NCI-H1048 (cell line): ENCODE results near the gene SLC44A1.

Experiments
- DNase-seq: peaks from one replicate; lab custom pipeline; 2025; lab: John Stamatoyannopoulos, UW

SLC44A1 gene

DNA sequence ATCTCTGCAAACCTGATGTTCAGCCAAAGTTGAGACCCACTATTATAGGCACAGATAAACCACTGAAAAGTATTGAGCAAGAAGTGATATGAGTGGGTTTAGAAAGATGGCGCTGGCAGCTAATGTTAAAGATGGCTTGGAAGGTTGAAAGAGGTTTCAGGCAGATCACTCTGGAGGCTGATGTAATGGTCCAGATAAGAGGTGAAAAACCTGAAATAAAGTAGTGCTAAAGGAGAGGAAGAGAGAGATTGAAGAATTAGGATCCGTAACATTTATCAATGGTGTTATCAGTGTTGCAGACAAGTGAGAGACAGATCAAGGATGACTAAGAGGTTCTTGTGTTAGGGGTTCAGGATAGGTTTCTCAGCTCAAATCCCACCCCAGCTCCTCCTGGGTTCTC lies 58.3 kb downstream of the SLC44A1 start:
- no peak for DNase-seq

DNA sequence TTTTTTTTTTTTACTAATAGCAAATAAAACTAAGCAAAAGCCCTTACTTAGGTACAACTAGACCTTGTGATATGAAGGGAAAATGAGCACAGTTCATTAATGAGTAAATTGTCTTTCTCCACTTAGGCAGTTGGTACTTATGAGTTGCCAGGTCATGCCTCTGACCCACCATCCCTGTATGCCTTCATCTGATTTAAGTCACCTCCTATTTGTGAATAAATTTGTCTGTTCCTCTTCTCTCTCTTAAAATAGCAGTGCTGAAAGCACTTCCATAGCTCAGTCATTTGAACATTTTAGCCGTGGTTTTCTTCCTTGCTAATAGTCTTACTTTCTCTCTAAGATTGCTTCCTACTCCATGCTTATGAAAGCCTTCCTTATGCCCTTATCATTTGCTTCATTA lies 61.4 kb downstream of the SLC44A1 start:
- DNase-seq = no peak

DNA sequence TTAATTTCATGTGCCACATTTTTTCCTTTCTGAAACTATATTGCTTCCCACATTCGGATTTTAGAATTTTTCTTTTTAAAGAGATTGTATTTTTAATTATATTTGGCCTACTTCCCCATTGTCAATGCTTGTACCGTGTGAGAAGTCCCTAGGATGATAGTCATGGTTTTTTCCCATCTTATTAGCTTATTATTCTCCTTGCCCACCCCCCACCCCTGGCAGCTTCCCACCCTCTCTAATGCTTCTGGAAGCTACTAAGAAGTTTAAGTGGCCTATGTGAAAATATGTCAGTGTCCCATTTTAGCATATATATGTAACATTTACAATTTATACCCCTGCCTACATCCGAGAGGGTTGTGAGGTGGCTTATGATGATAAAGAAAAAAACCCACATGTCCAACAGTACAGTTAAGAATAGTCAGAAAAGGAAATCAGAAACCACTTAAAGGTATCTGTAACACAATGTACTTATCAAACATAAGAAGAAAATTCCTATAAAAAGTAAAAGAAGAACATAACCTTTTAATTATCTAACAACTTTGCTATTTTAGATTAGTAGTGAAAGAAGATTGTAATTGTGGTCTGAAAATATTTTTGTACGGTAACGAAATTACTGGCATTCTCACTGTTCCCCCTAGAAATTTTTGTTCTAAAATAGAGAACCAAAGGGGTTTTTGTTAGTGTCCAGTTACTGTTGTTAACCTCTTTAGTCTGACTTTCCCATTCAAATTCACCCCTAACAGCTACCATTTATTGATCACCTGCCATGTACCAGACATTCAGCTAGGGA lies 62.1 kb downstream of the SLC44A1 start:
- DNase-seq = no peak

DNA sequence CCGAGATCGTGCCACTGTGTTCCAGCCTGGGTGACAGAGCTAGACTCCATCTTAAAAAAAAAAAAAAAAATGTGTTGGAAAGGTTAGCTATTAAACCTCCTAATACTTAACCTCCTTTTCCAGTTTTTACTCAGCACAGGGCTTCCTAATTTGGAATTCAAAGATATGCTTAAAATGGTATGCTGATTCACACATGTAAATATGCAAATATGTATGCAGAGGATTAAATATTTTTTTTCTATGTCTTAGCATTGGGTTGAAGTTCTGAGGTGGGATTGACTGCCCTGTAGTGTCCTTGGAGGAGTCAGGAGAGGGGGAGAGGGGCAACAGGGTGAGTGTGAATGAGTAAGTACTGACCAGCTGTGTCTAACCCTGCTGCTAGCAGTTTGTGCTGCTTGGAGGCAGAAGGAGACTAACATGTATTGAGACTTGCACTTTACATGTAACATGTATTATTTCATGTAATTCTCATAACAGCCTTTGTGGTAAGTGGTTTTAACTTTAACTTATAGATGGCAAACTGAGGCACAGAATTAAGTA lies 63.2 kb downstream of the SLC44A1 start:
- DNase-seq = no peak

DNA sequence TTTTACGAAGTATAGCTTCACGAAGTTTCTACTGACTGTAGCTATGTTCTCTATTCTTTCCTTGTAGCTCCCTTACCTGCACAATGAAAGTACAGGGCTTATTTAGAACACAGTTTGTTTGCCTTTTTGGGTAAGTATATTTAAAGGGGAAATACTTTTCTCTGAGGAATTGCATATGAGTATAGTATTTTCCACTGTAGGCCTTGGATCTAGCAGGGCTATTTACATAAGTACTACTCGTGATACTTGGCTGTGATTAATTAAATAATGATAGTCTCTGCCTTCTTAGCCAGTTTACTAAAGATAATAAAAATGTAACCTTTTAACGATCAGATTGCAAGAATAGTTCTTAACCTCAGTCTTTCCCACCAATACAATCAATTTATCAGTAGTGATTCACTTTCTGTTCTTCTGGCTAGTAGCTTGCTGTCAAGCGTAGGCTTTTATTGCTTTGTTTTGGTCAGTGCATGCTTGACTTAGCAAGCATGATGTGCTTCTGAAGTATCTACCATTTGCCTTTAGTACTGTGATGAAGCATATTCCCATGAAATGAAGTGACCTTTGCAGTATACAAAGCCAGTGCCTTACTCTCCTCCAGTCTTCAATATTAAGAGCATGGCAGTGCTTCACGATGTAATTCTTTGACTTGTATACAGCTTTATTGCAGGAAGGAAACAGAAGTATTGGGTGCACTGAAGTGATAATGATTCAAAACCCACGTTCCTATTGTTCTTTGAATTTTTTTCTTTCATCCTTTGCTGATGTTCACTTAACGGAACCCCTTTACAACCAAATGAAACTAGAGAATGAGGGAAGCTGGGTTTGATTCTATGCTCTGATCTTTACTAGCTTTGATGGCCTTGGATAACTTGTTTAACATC lies 64.2 kb downstream of the SLC44A1 start:
- DNase-seq = no peak

DNA sequence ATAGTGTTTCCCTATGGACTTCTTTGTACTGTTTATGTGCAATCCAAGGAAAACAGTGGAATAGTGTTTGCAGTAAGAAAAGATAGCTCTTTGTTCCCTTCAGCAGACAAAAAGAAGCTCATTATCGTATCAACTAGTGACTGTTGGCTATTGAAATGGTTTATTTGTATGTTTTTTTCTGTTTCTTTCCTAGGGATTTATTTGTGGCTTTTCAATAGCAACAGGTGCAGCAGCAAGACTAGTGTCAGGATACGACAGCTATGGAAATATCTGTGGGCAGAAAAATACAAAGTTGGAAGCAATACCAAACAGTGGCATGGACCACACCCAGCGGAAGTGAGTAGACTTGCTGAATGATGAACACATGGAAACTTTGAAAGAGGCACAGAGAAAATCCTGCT lies 65.1 kb downstream of the SLC44A1 start:
- no peak for DNase-seq

DNA sequence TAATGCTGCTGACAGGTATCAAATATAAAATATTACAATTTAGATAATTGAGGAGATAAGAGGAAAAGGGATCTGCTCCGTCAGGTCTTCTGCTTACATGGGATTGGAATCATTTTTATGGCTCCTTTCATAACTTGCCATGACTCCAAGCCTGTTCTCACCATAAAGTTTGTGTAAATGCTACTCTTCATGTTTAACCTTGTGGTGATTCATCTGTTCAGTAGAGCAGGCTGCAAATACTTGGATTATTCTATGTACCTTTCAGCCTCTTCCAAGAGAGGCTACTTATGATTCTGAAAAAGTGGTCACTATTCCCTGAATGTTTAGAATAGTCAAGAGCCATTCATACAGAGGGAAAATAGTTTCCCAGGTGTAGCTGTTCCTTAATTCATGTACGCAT lies 66.9 kb downstream of the SLC44A1 start:
- no peak for DNase-seq

DNA sequence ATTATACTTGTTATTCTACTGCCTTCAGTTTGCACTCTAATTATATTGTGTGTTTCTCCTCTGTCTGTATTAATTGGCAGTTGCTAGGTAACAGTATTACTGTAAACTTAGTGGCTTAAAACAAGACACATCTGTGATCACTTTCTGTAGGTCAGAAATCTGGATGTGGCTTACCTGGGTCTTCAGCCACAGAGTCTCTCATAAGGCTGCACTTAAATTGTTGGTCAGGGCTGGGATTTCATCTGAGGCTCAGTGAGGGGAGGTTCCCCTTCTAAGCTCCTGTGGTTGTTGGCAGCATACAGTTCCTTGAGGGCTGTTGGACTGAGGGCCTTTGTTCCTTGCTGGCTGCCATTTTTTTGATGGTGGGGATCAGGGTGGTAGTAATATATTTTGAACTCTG lies 68.8 kb downstream of the SLC44A1 start:
- DNase-seq = no peak

DNA sequence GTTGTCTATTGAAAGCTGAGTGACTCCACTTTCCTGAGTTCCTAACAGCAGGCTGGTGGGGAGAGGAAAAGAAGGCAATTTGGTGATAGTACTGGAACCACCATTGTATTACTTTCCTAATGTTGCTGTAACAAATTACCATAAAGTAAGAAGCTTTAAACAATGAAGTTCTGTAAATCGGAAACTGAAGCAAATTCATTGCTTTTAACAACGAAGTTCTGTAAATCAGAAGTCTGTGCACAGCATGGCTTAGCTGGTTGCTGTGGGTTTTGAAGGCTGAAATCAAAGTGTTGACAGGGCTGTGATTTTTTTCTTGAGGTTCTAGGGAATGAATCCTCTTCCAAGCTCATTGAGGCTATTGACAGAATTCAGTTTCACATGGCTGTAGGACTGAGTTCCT lies 72.3 kb downstream of the SLC44A1 start:
- no peak for DNase-seq

DNA sequence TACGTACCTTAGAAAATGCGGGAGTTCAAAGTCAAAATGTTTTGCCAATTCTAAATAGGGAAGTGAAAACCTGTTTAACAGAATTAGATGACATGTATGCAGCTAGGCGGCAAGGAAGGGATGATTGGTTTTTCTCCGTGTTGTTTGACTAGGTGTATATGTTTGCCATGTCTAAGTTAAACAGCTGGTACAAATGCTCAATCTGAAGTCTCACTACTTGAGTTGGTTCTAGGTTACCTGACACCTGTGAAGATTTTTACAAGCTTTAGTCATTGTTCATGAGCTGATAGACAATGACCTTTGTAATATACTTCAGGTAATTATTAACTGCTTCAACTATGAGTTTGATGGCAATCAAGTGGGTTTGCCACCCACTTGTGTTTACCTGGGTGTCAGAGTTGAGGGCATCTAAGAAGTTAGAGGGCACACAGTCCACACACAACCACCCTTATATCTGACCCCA lies 74.3 kb downstream of the SLC44A1 start:
- no peak for DNase-seq

DNA sequence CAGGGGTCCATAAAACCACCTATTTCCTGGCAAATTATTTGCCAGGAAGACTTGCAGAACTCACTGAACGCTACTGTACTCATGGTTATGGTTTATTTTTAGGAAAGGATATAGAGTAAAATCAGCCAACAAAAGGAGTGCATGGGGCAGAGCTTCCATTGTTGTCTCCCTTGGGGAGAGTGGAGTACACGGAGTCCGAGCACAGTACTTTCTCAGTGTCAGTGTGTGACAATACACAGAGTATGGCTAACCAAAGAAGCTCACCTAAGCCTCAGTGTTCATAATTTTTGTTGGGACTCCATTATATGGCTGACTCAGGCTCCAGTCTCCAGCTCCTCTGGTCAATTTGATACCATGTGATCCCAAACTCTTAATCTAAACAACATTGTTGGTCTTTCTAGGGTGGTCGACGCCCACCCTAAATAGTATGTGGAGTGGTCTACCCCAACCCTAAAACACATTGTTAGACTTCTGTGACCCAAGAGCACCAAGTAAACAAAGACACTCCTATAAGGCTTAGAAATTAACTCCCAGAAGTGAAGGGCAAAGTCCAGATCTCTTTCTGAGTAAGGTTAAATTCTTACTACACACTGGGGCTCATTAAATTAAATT lies 74.9 kb downstream of the SLC44A1 start:
- no peak for DNase-seq

DNA sequence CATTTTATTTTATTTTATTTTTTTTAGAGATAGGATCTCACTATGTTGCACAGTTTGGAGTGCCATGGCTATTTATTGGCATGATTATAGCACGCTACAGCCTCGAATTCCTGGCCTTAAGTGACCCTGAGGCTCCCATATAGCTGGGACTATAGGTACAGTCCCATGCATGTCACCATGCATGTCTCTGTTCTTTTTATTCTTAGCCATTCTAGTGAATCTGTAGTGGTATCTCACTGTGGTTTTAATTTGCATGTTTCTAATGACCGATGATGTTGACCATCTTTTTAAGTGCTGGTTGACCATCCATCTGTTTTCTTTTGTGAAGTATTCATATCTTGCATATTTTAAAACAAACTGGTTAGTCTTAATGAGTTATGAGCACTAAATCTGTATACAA lies 76.1 kb downstream of the SLC44A1 start:
- DNase-seq = no peak

DNA sequence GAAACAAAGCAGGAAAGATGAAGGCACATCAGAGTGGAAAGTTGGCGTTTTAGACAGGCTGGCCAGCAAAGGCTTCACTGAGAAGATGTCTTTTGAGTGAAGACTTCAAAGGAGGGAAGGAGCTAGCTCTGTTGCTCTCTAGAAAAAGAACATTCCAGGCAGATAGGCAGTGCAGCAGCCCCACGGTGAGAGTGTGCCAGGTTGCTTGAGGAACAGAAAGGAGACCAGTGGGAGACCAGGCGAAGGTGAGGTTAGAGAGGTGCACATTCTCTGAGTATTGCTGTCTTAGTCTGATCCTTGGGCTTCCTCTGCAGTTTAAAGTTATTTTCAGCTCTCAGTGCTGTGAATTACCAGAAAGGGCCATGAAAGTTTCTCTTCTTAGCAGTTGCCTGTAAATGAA lies 83.8 kb downstream of the SLC44A1 start:
- no peak for DNase-seq

DNA sequence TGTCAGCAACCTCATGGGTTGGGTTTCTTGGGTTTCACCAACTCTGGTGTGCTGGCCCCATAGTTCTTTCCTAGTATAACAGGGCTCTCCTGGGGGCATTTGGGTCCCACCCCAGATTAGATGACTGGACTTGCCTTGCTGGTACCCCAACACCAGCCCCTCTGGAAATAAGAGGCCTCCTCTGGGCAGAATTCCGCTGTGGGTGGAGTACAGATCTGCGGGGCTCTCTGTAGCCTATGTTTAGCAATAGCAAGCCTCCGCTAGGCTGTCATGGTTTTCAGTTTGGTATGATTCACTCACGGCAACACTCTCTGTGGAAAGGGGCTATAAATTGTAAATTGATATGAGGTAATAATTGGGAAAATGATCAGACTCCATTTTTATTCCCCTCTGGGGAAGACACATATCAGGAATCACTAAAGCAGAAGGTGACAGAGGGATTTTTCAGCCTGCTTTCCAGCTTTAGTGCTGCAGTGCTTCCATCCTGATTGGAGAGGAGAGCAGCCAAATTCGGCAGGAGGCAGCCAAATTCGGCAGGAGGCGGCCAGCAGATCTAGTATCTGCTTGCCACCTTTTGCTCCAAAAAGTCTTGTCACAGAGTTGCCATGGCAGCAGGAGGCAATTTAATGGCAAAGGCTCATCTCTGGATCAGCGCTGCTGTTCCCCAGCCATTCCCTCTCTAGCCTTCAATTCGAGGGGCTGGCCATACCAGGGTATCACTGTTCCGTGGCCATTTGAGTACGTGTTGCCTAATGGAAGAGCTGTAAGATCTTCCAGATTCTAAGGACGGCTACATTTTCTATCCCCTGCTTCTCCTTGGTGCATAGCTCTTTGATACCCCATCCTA lies 84.6 kb downstream of the SLC44A1 start:
- DNase-seq = no peak

DNA sequence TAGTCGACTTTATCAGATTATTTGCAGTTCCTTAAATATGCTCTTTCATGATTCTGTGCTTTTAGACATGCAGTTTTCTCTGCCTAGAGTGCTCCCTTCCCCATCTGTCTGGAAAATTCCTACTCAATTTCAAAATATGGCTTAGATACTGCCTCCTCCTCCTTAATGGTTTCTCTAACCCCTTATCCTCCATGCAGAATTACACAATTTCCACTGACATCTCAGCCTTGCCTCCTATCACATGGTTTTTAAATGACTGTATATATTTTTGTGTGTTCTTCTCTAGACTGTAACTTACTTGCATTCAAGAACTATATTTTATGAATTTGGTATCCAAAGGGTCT lies 85.2 kb downstream of the SLC44A1 start:
- DNase-seq = no peak

DNA sequence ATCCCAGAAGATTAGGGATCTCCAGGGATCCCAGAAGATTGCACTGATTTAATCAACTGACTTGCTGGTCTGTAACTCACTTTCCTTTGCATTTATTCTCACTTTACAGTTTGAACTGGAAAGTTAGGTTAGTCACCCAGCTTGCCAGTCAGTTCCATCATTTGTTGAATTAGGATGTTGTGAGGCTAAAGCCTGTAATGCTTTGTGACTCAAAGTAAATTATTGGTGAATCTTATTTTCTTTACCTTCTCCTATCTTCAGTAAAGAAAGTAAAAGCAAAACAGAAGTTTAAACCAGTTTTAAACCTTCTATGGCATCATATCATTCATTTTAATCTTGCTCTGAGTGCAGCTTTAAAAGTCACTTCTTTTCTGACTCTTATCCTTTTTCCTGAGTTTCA lies 85.8 kb downstream of the SLC44A1 start:
- DNase-seq = no peak

DNA sequence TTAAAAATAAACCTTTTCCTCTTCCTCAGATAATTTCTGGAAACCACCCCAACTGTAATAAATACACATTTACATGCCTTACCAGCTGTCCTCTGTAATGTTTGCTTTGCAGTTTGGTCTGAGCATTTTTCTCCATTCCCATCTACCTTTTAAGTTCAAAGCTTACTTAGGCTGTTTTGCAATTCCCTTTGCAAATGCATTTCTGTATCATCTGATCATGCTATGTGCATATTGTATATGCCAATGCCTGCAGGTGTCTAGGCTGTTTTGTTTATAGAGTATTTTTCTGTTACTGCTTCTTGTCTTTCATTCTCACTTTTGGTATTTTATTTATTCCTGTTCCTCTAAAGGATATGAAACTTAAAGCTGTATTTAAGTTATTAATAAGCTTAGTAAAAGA lies 86.3 kb downstream of the SLC44A1 start:
- DNase-seq = no peak

DNA sequence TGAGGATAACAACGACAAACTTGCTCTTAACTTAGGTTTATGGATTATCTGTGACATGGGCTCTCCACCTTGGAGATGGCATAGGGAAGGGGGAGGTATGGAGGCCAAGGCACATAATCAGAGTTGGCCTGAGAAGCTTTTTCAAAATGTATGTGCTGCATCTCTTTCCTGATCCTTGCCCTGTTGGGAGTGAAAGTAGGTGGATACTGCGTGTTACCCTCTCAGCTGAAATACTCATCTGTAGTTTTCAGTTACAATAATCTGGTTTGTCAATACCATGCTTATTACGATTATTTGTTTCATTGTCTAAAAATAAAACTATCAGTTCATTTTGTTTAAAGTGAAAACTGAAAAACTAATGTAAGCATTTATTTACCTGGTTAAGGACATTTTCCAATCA lies 86.7 kb downstream of the SLC44A1 start:
- no peak for DNase-seq

DNA sequence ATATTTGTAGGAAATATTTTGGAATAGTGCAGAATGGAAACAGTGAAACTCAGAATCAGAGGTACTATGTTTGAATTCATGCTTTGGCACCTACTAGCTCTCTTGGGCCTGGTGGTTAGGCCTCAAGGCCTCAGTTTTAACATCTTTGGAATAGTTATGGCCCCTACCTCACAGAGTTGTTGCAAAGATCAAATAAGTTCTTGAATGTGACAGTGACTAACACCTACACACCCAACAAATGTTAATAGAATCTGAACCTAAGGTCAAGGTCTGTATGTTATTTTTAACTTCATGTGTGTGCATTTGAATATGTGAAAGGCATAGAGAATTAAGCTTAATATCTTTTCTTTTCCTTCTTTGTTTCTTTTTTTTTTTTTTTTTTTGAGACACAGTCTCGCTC lies 87.3 kb downstream of the SLC44A1 start:
- DNase-seq = no peak

DNA sequence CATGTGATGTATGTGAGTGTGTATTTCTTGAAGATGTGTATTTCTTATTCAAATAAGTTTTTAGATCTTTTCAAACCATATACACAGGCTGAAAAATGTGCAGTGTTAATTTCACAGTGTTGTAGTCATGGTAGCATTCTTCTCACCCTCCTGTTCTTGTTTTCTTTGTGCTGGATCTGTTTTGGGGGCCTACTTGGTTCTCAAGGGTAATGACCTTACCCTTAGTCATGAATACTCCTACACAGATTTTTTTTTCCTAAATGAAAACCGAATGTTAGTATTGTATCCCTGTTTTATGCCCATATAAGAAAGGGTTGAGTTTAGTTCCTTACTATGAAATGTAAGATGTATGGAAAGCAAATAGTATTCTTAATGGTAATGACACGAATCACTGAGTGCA lies 88.0 kb downstream of the SLC44A1 start:
- no peak for DNase-seq

DNA sequence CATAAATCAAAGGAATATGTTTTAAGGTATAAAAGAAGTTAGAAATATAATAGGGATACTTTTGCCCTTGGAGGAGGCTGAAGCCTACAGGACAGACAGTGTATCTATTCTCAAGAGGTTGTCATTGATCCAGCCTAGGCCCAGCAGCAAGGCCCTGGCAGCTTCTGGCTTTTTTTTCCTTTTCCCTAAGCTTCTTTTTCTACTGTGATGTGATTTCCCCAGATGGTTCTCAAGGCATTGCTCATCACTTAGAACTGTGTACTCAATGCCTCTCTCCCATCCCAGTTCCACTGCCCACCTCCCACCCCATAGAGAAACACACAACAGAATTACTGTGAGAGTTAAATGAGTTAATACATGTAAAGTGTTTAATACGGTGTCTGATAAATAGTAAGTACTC lies 88.6 kb downstream of the SLC44A1 start:
- no peak for DNase-seq

DNA sequence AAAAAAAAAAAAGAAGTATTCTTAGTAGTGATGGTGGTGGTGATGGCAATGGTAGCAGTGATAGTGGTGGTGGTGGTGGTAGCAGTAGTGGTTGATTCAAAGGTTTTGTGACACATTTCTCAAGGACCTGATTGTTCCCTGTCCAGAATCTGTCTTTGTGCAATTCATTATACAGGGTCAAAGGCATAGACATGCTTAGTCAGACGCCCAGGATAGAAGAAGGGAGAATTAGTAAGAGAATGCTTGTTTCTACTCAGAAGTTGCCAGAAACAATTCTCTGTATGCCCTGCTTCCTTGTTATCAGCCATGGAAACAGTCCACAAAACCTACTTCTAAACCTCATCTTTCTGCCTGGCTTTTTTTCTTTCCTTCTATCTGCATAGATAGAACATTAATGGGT lies 89.4 kb downstream of the SLC44A1 start:
- DNase-seq = no peak
